ENCODE results near the gene SLCO1C1. TPM values are rescaled to one million over a fixed set of nuclear protein-coding genes. Genes with fewer than 3 reads are reported as not detected.

The SLCO1C1 gene
- polyA plus RNA-seq, 1 donor: 0.29 TPM

DNA sequence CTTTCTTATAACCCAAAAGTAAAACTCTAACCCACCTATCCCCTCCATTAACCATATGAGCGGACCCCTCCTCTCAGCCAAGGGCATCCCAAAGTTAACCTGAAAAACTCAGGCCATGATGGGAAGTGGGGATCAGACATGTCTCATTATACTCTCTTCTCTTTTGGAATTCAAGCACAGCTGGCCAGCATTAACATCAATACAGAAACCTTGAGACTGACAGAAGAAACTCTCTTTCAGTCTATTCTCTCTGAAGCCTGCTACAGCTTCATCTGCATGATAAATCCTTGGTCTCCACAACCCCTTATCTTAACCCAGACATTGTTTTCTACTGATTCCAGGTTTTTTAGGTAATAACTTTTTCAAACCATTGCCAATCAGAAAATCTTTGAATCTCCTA lies 97.8 kb downstream of the SLCO1C1 start:
- no peak for DNase-seq (ENCODE audit: low read depth)

DNA sequence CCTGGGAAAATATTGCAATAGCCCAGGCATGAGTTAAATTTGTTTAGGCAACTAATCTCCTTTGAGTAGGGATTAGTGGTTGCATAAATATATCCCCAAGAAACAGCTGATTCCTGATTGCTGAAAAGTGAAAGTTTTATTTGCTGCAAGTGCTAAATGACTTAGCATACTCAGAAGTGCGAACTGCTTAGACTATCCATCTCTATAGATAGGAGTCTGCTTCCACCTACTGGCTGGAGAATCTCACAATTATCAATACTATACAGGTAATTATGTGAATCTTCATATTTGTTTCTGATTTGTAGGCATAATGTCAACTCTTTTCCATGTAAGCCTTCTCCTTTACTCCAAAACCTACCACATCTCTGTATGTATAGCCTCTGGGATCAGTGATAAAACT lies 103.4 kb downstream of the SLCO1C1 start:
- no peak for DNase-seq (ENCODE audit: low read depth)

DNA sequence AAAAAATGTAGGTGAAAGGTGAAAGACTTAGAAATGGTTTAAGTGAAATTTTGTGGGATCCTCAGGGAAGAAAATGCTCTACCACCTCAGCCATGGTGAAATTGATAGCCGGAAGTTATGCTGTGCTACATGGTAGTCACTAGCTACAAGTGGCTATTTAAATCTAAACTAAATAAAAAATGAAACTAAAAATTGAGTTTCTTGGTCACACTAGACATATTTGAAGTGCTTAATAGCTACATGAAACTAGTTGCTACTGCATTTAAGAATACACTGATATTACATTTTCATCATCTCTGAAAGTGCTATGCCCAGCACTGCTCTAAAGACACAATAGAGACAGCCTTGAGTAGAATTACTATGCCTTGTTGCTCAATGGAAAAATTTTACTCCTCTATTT lies 105.0 kb downstream of the SLCO1C1 start:
- DNase-seq (ENCODE audit: low read depth): no peak

DNA sequence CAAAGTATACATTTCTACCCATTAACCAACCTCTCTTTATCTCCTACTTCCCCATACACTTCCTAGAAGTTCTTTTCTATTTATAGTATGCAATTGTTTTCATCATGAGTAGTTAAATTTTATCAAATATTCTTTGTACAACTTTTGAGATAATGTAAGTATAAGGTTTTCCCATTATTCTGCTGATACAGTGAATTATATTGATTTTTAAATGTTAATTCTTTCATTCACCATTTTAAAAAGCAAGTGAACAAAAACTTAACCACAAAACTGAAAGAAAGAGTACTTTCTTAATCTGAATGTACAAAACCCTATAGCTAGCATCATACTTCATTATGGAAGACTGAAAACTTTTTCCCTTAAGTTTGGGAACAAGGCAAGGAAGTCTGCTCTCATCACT lies 105.9 kb downstream of the SLCO1C1 start:
- no peak for DNase-seq (ENCODE audit: low read depth)

Other genes with a start within 250 kb of the SLCO1C1 start
- gene SLCO1B3, start 115.4 kb downstream of the SLCO1C1 start, polyA plus RNA-seq (ENCODE audit: insufficient read length): not detected

Data from forelimb muscle (tissue), 1 donor.